PFSK-1 (cell line): Measurements from ENCODE around the gene ERN1.

ENCODE experiments used
- POLR2AphosphoS5 ChIP-seq: IDR thresholded peaks from 2 replicates; pipeline ENCODE4 v1.6.1; 2012; ENCODE audit warnings: low read depth, mild to moderate bottlenecking, control low read depth, low read length, moderate library complexity
- SIN3A ChIP-seq: IDR thresholded peaks from 2 replicates; pipeline ENCODE4 v1.6.1; 2012; ENCODE audit warnings: mild to moderate bottlenecking, low read length, moderate library complexity, borderline replicate concordance; ENCODE audit not compliant: insufficient read depth
- TAF1 ChIP-seq: IDR thresholded peaks from 2 replicates; pipeline ENCODE4 v1.6.1; 2012; ENCODE audit warnings: low read length, control low read depth, borderline replicate concordance; ENCODE audit not compliant: insufficient read depth

- TF ChIP-seq SIN3A (no peak), TAF1 (no peak), POLR2AphosphoS5 (no peak)
Measured at GRCh38 chr17:64036198-64036922, 93.6 kb downstream of the ERN1 start.
